Inferior parietal cortex (tissue), 1 donor: ENCODE results near the gene NRL.

Experiments
- DNase-seq: peaks from one replicate; pipeline ENCODE4 v3.0.0-alpha.2; 2016; ENCODE audit errors: extremely low spot score

Gene NRL

DNA sequence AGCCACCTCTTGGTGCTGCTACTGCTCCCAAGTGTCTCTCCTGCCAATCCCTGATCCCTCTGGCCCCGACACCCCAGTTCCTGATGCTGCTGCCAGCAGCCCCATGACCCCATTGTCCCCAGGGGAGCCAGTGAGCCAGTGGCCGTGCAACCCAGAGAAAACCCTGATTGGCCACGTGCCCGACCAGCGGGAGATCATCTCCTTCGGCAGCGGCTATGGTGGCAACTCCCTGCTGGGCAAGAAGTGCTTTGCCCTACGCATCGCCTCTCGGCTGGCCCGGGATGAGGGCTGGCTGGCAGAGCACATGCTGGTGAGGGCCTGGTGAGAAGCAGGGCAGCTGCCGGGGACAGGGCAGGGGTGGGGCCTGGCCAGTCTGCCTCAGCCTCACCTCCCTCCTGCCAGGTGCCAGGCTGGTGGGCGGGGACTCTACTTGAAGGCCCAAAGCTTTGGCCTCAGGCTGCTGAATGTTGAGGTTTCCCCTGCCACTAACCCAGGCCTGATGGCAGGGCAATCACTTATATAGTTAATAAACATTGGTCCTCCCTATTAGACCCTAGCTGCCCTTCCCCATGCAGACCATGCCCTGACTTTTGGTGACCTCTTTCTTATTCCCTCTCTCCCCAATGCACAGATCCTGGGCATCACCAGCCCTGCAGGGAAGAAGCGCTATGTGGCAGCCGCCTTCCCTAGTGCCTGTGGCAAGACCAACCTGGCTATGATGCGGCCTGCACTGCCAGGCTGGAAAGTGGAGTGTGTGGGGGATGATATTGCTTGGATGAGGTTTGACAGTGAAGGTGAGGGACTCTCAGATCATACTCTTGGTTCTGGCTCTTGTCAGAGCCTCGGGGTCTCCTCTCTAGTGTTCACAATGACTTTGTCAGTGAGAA, 15.6 kb downstream of the NRL start:
- no peak for DNase-seq

DNA sequence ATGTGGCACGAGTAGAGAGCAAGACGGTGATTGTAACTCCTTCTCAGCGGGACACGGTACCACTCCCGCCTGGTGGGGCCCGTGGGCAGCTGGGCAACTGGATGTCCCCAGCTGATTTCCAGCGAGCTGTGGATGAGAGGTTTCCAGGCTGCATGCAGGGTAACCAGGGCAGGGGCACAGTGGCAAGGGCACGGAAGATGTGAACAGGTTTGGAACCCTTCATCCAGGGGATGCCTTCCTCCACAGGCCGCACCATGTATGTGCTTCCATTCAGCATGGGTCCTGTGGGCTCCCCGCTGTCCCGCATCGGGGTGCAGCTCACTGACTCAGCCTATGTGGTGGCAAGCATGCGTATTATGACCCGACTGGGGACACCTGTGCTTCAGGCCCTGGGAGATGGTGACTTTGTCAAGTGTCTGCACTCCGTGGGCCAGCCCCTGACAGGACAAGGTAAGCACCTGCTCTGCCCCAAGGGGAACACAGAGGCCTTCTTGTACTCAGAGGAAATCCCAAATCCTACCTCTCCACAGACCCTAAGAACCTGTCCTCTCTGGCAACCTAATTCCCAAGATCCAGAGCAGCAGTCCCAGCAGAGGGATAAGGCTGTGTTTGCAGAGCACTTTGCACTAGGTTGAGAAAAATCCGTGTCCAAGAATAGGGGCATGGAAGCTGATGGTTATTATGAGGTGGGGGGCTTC, 16.4 kb downstream of the NRL start:
- DNase-seq = no peak

DNA sequence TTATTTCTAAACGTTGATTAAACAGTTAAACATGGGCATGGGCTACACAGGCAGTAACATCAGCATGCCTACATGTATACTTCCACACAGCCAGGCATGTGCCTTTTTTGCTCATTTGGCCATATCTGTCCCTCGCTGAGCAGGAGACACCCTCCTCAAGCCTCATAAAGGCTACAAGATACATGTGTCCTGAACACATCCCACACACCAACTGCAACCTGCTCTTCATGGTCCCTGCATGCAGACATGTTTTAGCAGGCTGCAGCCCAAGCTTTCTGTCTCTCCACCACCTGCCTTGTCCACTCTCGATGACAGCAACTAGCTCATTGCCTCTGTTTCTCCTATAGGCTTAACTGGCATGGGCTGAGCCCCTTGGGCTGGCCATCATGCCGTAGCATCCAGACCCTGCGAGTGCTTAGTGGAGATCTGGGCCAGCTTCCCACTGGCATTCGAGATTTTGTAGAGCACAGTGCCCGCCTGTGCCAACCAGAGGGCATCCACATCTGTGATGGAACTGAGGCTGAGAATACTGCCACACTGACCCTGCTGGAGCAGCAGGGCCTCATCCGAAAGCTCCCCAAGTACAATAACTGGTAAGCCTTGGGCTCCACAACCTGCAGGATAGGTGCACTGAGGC, 18.1 kb downstream of the NRL start:
- no peak for DNase-seq

DNA sequence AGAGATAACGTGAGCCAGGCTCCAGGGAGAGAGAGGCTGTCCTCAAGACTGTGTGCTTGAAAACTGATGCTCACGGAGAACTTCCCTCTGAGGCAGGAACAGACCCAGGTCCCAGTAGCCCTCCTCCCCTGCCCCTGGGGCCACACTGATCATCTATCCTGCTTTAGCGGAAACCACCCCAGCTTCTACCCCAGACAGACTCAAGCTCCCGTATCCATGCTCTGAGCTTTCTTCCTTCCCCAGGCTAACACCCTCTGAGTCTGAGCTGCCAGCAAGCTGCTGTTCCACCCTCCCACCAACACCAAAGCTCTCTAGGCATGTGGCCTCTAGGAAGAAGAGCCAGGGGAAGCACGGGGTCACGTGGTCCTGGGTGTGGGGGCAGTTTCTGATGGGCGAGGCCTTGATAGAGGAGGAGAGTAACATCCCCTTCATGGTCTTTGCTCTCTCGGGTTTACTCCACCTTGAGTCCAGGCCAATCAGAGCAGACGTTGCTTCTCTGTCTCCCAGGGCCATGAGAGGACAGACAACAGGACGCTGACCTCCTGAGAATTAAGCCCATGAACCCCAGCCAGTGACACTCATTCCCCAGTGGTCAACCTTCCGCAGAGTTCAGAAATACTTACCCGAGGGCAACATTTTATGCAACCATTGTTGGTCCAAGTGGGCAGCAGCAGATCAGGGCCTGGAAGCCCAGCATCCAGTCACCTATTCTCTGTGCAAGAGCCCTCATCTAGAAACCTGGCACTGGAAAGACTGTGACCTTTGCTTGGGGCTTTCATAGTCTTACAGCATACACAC, 19.3 kb downstream of the NRL start:
- DNase-seq = no peak

DNA sequence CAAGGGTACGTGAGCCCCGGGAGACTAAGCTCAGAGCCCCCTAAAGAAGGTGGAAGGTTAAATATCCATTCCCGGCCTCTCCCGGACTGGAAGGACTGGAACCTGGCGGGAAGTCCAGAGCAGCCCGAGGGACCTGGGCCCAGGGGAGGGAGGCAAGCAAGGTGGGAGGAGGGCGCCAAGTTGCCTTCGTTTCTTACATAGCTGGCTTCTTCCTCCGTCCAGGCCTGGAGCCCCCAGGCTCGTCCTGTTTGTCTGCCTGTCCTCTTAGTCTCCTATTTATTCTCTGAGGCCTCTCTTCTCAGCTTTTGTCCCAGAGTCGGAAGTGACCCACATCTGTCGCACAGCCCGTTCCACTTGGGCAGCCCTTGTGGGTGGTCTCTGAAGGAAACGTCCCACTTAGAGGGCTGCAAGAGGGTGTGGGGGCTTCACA, 19.9 kb downstream of the NRL start:
- DNase-seq = no peak

DNA sequence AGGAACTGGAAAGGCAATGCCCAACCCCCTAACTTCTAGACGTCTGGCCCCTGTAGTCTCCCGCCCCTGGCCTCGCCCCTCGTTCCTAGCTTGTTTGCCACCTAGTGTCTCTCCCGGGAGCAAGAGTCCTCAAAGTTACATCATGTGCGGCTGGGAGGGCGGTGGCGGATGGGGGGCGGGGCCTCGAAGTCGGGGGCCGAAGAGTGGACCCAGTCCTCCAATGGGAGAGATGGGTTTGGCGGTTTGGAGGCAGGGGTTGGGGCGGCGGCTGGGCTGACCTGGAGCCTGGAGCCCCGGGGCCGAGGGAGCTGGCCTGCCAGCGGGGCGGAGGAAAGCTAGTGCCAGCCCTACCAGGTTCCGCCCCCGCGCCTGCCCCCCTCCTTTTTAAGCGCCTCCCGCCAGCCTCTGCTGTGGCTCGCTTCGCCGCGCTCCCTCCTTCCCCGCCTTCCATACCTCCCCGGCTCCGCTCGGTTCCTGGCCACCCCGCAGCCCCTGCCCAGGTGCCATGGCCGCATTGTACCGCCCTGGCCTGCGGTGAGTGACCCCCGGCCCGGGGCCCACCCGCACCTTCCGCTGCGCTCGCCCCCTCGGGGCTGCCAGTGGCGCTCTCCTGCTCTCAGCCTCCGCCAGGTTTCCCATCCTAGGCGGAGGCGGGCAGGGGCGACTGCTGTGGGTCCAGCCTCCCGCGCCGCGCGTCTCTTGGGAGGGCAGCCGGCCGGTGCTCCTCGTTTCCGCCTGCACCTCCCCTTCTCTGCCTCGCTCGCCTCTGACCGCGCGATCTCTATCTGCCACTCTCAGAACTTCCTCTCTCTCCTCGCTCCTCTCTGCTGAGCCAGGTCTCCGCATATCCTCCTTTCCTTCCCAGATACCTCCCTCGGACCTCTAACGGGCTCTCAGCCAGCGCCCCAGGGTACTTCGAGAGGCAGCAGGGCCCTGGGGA, 20.6 kb downstream of the NRL start, which contains the start of gene PCK2:
PCK2 (plus strand) TSS at position 411 of the 940 bp plus-strand sequence; CDS start at position 506, 95 bp downstream.
- no peak for DNase-seq

DNA sequence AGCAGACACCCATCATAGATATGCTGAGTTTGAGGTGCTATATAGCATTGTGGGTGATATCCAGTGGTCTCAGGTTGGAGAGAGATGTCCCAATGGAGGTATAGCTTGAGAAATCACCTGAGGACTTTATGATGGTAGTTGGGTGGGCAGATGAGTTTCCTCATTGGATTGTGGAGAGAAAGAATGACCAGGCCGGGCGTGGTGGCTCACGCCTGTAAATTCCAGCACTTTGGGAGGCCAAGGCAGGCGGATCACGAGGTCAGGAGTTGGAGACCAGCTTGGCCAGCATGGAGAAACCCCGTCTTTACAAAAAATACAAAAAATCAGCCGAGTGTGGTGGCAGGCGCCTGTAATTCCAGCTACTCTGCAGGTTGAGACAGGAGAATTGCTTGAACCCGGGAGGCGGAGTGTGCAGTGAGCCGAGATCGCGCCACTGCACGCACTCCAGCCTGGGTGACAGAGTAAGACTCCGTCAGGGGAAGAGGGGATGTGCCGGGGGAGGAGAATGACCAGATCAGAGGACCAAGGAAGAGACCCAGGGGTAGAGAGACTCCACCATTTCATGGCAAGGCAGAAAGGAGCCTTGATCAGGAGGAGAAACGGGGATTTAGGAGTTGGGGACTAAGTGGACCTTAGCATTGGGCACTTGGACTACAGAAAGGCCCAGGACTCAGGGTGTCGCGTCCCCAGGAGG, 21.4 kb downstream of the NRL start:
- no peak for DNase-seq

DNA sequence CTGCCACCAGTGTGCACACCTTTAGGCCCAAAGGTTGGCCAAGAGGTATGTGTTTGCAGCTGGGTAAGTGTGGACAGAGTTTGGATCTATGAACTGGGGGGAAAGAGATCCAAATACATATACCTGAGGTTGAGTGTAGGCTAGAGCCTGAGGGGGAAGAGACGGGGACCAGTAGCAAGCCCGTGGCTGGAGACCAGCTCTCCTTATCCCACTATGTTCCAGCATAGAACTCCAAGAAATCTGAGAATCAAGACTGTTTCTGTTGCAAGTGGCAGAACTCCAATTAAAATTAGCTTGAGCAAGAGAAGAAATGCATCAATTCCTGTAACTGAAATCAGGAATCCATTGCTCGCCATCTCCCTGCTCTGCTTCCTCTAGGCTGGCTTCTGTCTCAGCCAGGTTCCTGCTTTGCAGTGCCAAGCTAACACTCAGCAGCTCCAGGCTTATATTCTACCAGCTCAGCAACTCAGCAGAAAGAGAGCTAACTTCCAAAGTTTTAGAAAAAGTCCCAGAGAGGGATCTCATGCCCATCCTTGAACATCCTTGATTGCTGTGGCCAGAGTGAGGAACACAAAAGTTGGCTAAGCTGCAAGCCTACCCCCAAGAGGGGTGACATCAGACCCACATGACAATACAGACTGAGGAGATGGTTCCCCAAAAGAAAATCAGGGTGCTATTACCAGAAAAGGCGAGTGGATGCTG, 22.1 kb downstream of the NRL start:
- no peak for DNase-seq

DNA sequence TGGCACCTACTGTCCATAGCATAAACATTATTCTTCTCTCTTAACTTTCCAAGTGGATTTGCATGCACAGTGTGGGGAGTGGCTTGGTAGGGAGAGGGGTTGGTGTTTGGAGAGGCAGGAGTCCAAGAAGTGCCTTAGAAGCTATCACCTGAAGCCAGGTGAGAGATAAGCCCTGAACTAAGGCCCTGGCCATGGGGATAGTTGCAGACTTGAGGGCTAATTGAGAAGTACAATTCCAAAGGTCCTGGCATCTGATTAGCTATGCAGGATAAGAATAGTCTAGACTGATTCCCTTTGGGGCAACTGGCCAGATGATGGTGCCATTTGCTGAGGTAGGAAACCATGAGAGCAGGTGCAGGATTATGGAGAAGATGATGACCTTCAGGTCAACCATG, 22.6 kb downstream of the NRL start:
- no peak for DNase-seq

DNA sequence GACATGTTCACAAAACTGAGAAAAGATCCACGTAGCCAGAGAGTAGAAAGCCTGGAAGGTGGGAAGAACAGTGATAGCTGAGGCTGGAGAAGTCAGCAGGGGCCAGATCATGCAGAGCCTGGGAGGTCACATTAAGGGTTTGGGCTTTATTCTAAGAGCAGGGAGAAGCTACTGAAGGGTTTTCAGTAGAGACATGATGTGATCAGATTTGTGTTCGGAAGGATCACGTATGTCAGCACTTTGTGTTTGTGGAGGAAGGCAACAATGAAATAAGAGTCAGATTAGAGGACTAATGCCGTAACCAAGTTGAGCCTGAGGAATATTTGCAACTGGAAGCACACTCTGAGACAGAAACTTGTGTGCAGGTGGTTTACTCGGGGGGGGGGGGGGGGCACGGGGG, 24.9 kb downstream of the NRL start:
- no peak for DNase-seq

DNA sequence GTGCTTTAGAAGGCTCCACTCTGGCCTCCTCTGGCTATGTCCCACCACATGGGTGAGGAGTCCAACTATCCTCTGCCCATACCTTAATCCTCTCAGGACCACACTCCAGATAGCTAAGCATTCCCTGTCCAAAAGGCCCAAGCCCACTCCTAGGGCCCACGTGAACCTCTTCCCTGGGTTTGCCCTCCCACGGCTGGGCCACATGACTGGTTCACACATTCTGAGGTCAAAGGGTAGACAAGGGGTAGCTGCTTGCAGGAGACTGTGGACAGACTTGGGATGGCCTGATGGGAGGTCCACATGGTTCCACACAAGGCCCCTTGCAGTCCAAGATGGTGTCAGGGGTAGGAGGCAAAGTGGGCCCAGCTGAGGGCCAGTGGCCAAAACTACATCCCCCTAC, 26.7 kb downstream of the NRL start:
- DNase-seq = no peak

DNA sequence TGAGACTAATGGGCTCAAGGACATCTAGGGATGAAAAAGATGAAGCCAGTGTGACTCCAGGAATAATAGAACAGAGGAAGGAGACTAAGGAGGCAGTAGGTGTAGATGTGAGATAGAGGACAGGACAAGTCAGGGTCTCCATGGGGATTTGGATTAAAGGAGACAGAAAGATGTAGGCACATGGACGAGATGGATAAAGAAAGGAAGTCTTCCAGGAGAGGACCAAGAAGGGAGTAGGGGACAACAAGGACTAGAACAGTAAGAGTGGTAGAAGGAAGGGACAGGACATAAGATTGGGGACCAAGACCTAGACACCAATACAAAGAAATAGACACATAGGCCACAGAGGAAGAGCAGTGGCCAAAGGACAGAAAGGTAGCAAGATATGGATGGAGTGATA, 27.7 kb downstream of the NRL start:
- no peak for DNase-seq

DNA sequence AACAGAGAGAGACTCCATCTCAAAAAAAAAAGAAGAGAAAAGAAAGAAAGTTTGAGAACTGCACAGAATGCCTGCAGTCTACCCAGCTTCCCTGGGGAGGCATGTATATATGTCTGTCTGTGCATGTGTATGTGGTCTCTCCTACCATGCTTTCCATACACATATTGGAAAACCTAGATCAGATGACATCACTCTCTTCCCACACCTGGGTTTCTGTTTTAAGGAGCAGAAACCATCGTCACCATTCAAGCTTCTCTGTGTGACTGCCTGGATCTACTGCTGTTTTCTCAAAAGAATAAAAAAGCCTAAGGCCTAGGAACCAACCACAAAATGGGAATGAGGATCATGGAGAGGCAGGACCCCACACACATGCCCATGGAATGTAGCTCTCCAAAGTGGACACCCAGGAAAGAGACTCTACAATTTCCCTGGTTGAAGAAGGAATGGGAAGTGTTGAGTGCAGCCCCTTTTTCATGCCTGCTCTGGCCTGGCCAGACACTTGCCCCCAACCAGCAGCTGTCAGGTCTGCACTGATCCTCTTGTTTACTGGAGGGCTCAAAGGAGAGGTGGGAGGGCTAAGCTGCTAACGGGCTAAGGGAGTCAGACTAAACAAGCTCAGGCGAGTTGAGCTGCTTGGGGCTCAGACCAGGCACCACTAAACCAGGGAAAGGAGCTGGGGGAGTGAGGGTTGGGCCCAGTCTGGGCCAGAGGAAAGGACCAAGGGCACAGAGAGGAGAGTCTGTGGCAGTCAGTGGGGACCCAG, 28.4 kb downstream of the NRL start:
- no peak for DNase-seq

DNA sequence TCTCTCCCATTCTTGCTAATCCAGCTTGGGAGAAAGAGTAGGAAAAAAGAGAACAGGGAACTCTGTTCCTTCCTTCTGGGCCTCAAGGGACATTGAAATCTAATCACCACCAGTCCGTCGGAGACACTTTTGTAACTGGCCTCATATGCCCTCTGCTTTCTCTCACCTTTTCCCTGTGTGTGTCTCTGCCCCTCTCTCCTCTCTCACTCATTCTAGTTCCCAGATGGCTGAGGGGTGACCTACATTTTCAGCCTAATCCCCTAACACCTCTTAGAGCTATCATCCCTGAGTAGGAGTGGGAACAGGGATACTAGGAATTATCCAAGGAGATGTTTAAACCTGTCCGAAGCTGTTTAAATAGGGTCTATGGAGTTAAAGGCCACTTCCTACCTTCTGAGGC, 29.5 kb downstream of the NRL start:
- no peak for DNase-seq

DNA sequence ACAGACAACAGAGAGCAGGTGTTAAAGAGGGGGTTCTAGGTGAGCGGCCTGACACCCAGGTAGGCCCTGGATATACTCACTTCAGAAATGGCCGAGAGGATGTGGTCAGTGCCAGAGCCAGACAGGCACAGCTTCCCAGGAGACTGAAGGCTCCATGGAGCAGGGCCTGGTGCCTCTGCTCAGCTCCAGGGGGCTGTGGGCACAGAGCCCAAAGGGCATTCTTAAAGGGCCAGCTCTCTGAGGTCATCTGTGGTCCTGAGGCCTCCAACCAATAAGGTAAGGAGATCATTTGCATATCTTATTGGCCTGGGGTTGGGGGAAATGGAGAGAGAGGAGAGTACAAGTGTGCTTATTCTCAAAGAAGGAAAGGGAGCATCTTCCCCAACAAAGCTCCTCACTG, 30.3 kb downstream of the NRL start:
- DNase-seq = no peak

DNA sequence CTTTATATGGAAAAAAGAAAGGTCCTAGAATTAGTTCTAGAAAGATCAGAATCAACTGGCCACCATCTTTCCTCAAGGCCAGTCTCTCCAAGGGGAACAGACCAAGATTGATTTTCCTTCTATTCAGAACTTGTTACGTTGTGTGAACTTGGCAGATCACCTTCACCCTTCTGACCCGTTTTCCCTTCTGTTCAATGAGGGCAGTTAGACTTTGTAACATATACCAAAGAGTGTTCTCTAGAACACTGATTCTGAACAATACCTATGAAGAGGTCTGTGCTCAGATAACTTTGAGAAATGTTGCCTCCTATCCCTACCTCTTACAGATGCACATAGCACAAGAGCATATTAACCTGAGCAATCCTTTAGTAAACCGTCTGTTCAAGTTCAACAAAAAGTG, 31.3 kb downstream of the NRL start:
- DNase-seq = no peak

DNA sequence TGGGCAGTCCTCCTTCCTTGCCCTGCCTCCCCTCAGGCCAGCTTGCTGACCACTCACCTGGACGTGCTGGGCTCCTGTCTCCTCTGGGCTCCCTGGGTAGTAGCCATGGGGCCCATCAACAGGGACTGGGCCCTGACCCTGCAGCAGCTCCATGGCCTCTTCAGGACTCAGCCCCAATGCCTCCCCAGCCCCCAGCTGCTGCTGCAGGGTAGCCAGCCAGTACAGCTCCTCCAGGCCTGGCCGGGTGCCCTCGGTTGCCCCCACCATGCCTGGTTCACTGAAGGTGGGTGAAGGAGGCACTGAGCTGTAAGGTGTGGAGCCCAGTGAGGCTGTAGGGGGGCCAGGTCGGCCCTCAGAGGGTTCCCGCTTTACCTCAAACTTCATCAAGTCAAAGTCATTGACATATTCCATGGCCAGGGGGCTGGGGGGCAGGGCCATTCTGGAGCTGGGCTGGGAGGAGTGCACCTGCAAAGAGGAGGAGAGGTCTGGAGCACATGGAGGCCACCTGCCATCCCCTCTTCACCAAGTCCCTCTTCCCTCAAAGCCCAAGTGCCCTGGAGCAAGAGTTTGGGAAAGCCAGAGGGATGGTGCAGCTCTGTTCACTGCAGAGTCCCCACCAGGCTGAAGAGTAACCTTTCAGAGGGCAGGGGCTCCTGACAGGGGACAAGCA, 32.2 kb downstream of the NRL start:
- no peak for DNase-seq

DNA sequence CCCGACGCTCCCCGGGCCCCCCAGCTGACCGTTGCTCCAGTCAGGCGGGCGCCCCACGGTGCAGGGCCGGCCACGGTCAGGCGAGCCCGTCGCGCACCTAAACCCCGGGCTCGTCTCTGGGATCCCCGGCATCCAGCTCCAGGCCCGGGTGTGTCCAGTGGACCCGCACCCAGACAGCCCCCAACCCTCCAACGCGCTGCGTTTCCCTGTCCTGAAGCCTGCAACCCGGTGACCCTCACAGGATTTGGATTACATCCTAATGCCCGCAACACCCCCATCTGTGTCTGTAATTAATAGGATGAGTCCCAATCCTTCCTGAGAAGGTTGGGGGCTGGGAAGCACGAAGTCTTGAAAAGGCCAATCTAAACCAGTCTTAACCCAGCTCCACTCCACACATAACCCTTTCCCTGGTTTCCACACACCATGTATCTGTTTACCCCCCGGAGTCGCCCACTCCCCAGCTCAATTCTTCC, 33.0 kb downstream of the NRL start:
- no peak for DNase-seq
